Measurements from ENCODE around the gene CRIP2. TPM values are rescaled to one million over a fixed set of nuclear protein-coding genes. Genes with fewer than 3 reads are reported as not detected.

The CRIP2 gene
- total and polyA plus RNA-seq, 2 of the 13 experiments (the other 11 are each of a cell fraction or from before 2014, with no cell fraction given): 31.6 to 37.9 TPM

DNA sequence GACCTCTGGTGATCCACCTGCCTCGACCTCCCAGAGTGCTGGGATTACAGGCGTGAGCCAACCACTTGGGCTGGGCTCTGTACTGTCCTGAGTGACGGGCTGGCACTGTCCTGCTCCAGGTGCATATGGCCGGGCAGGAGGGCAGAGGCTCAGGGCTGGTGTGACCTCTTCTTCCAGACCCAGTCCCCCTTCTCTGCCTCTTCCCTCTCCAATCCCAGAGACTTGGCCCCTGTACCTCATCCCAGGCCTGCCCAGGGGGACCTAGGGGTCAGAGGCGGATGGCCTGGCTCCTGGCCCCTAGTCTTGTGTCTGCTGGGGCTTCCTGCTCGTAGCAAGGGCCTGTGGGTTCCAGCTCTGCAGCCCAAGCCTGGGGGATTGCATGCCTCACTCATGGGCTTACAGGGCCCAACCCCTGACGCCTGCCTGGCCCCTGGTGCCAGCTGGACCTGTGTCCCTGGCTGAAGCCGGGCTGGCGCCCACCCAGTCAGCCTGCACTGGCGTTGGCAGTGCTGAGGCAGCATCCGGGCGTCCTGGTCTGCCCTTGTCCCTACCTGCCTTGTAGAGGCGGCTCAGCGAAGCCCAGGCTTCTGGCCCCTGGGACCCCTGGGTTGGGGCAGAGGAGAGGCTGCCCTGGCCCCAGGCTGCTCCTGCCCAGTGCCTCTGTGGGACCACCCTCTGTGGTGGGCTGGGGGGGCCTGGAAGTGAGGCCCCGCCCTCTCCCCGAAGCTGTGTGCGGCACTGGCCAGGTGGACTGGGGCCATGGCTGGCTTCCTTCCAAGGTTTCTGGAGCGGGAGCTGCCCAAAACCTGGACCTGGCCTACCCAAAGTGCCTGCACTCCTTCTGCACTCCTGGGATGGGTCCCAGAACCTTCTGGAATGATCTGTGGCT lies 20.7 kb downstream of the CRIP2 start (continued):
- TF ChIP-seq, protein P1, sequence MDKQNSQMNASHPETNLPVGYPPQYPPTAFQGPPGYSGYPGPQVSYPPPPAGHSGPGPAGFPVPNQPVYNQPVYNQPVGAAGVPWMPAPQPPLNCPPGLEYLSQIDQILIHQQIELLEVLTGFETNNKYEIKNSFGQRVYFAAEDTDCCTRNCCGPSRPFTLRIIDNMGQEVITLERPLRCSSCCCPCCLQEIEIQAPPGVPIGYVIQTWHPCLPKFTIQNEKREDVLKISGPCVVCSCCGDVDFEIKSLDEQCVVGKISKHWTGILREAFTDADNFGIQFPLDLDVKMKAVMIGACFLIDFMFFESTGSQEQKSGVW (CRISPR knock-in tag; IDR thresholded peaks at IDR 0.05; ENCODE audit: borderline replicate concordance): no peak
- TF ChIP-seq SRSF1 (optimal IDR thresholded peaks at IDR 0.05; ENCODE audit: low read depth, low read length): no peak
- 0 out of 2 replicates have a peak, but pooled peaks have one; percentile 12 for TF ChIP-seq STAG1 (CRISPR knock-in tag; IDR thresholded peaks at IDR 0.05)
- peak; percentile 50; the same call in 1 of the 2 replicates for TF ChIP-seq PITX1 (CRISPR knock-in tag; IDR thresholded peaks at IDR 0.05)
- TF ChIP-seq ZKSCAN1 (IDR thresholded peaks at IDR 0.05; ENCODE audit: low read length): no peak
- TF ChIP-seq MAF1 (CRISPR knock-in tag; IDR thresholded peaks at IDR 0.05; ENCODE audit: borderline replicate concordance): 0 out of 2 replicates have a peak, but pooled peaks have one; percentile 24
- TF ChIP-seq, protein P2, sequence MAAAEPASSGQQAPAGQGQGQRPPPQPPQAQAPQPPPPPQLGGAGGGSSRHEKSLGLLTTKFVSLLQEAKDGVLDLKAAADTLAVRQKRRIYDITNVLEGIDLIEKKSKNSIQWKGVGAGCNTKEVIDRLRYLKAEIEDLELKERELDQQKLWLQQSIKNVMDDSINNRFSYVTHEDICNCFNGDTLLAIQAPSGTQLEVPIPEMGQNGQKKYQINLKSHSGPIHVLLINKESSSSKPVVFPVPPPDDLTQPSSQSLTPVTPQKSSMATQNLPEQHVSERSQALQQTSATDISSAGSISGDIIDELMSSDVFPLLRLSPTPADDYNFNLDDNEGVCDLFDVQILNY (CRISPR knock-in tag; conservative IDR thresholded peaks at IDR 0.05): no peak
- TF ChIP-seq ETV6 (CRISPR knock-in tag; conservative IDR thresholded peaks at IDR 0.05): no peak
- TF ChIP-seq MAFK (conservative IDR thresholded peaks at IDR 0.05 in 1 of 2, IDR thresholded peaks at IDR 0.05 in 1 of 2; ENCODE audit: low read length in 2 of 2): no peak
- TF ChIP-seq MAFG (CRISPR knock-in tag; IDR thresholded peaks at IDR 0.05): no peak
- TF ChIP-seq KLF13 (CRISPR knock-in tag; IDR thresholded peaks at IDR 0.05): 0 out of 2 replicates have a peak, but pooled peaks have one; percentile 14
- no peak for TF ChIP-seq MED8 (CRISPR knock-in tag; IDR thresholded peaks at IDR 0.05; ENCODE audit: insufficient replicate concordance)
- TF ChIP-seq ZFP36 (IDR thresholded peaks at IDR 0.05; ENCODE audit: borderline replicate concordance, low read depth, low read length, partially characterized antibody): no peak
- TF ChIP-seq ZNF891 (CRISPR knock-in tag; IDR thresholded peaks at IDR 0.05): no peak; the same call in 1 of the 2 replicates
- TF ChIP-seq KLF12 (CRISPR knock-in tag; IDR thresholded peaks at IDR 0.05; ENCODE audit: borderline replicate concordance): no peak
- TF ChIP-seq, protein P3, sequence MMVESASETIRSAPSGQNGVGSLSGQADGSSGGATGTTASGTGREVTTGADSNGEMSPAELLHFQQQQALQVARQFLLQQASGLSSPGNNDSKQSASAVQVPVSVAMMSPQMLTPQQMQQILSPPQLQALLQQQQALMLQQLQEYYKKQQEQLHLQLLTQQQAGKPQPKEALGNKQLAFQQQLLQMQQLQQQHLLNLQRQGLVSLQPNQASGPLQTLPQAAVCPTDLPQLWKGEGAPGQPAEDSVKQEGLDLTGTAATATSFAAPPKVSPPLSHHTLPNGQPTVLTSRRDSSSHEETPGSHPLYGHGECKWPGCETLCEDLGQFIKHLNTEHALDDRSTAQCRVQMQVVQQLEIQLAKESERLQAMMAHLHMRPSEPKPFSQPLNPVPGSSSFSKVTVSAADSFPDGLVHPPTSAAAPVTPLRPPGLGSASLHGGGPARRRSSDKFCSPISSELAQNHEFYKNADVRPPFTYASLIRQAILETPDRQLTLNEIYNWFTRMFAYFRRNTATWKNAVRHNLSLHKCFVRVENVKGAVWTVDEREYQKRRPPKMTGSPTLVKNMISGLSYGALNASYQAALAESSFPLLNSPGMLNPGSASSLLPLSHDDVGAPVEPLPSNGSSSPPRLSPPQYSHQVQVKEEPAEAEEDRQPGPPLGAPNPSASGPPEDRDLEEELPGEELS (CRISPR knock-in tag; IDR thresholded peaks at IDR 0.05): no peak
- TF ChIP-seq ZNF788 (CRISPR knock-in tag; IDR thresholded peaks at IDR 0.05; ENCODE audit: borderline replicate concordance): peak; percentile 15; the same call in 1 of the 2 replicates
- TF ChIP-seq MAFF (IDR thresholded peaks at IDR 0.05; ENCODE audit: low read depth, low read length): peak; percentile 2; the same call in 1 of the 2 replicates
- 0 out of 2 replicates have a peak, but pooled peaks have one; percentile 29 for TF ChIP-seq ZNF292 (CRISPR knock-in tag; IDR thresholded peaks at IDR 0.05; ENCODE audit: borderline replicate concordance, low read depth)
- TF ChIP-seq ZNF552 (CRISPR knock-in tag; IDR thresholded peaks at IDR 0.05; ENCODE audit: borderline replicate concordance): 0 out of 2 replicates have a peak, but pooled peaks have one; percentile 30
- TF ChIP-seq ZNF256 (CRISPR knock-in tag; conservative IDR thresholded peaks at IDR 0.05): 0 out of 2 replicates have a peak, but pooled peaks have one; percentile 42
- no peak for TF ChIP-seq SOX13 (IDR thresholded peaks at IDR 0.05)
- TF ChIP-seq SOX13 (CRISPR knock-in tag; conservative IDR thresholded peaks at IDR 0.05 in 1 of 2, IDR thresholded peaks at IDR 0.05 in 1 of 2): no peak
- no peak for TF ChIP-seq TCF7 (IDR thresholded peaks at IDR 0.05; ENCODE audit: low read depth)
- no peak for TF ChIP-seq POGZ (CRISPR knock-in tag; IDR thresholded peaks at IDR 0.05)
- no peak for TF ChIP-seq ZNF607 (CRISPR knock-in tag; IDR thresholded peaks at IDR 0.05; ENCODE audit: borderline replicate concordance)

All from HepG2 (cell line).